HepG2 (cell line): ENCODE results near the gene SCP2. TPM values are rescaled to one million over a fixed set of nuclear protein-coding genes. Genes with fewer than 3 reads are reported as not detected.

Experiments used
- GMEB2 ChIP-seq: IDR thresholded peaks from 2 replicates; pipeline ENCODE4 v1.6.1; 2016; ENCODE audit warnings: missing biosample characterization, missing genetic modification reagents, low read depth
- HNF1A ChIP-seq, 2 experiments: sonication (generic) in 1 of 2; formaldehyde crosslinking in 1 of 2; IDR thresholded peaks; 2 replicates each; pipeline versions ENCODE4 v1.4.0 to v1.6.1; 2016 to 2020; ENCODE audit warnings: borderline replicate concordance in 1 of 2, low read depth in 1 of 2, mild to moderate bottlenecking in 1 of 2, missing genetic modification reagents in 1 of 2
- KDM6A ChIP-seq: IDR thresholded peaks from 2 replicates; pipeline ENCODE4 v1.6.1; 2016; ENCODE audit warnings: low read depth
- MBD4 ChIP-seq: IDR thresholded peaks from 2 replicates; pipeline ENCODE4 v1.6.1; 2012; ENCODE audit warnings: low read length, inconsistent platforms, borderline replicate concordance
- MTA1 ChIP-seq: sonication (generic); formaldehyde crosslinking; IDR thresholded peaks from 2 replicates; pipeline ENCODE4 v1.4.0; 2020; ENCODE audit warnings: missing genetic modification reagents, mild to moderate bottlenecking, borderline replicate concordance
- XBP1 ChIP-seq: sonication (generic); formaldehyde crosslinking; IDR thresholded peaks from 2 replicates; pipeline ENCODE4 v1.5.0; 2020; ENCODE audit warnings: missing genetic modification reagents
- ZNF512 ChIP-seq: sonication (generic); formaldehyde crosslinking; IDR thresholded peaks from 2 replicates; pipeline ENCODE4 v1.4.0; 2020; ENCODE audit warnings: mild to moderate bottlenecking, missing genetic modification reagents
- ZNF577 ChIP-seq: sonication (generic); formaldehyde crosslinking; IDR thresholded peaks from 2 replicates; pipeline ENCODE4 v1.4.0; 2020; ENCODE audit warnings: mild to moderate bottlenecking, low read depth, missing genetic modification reagents, borderline replicate concordance
- ZNF781 ChIP-seq: sonication (generic); formaldehyde crosslinking; IDR thresholded peaks from 2 replicates; pipeline ENCODE4 v1.5.1; 2020; ENCODE audit warnings: borderline replicate concordance, mild to moderate bottlenecking, missing genetic modification reagents; ENCODE audit errors: not compliant biosample characterization
- ZUFSP ChIP-seq: sonication (generic); formaldehyde crosslinking; IDR thresholded peaks from 2 replicates; pipeline ENCODE4 v1.9.0; 2021; ENCODE audit warnings: missing genetic modification reagents, mild to moderate bottlenecking, borderline replicate concordance
- polyA plus RNA-seq, 8 experiments: library from polyadenylated mRNA; depleted of rRNA in 3 of 8; stranded (reverse) in 7 of 8; unstranded in 1 of 8; fragments of >200 nt; fragmentation: Illumina TruSeq in 4 of 8; extraction: Trizol in 4 of 8; gene quantifications; 2 replicates each; pipeline versions ENCODE4 v1.2.1 to v1.2.3, GENCODE V29; 2011 to 2016; ENCODE audit warnings: low read depth in 4 of 8, missing spikeins in 1 of 8, mixed read lengths in 1 of 8; ENCODE audit not compliant: insufficient read depth in 1 of 8
- total RNA-seq, 5 experiments: library from RNA; depleted of rRNA; stranded (reverse); fragments of >200 nt; fragmentation: Illumina TruSeq; extraction: Trizol; gene quantifications; 2 replicates each; pipeline ENCODE4 v1.2.3, GENCODE V29; 2016; ENCODE audit warnings: low read depth in 1 of 5

The SCP2 gene
- total and polyA plus RNA-seq, 2 of the 13 experiments (the other 11 are each of a cell fraction or from before 2014, with no cell fraction given): 59.0 to 133 TPM

GRCh38 chr1:53079251-53079650 lies 152.2 kb downstream of the SCP2 start (continued):
- TF ChIP-seq ZUFSP (CRISPR knock-in tag) (no peak), MBD4 (no peak), KDM6A (CRISPR knock-in tag) (no peak), ZNF781 (CRISPR knock-in tag) (no peak), HNF1A (IDR thresholded peaks at IDR 0.05; ENCODE audit: low read depth) (no peak), HNF1A (CRISPR knock-in tag; IDR thresholded peaks at IDR 0.05; ENCODE audit: borderline replicate concordance) (no peak), MTA1 (CRISPR knock-in tag) (no peak), ZNF512 (CRISPR knock-in tag) (no peak), GMEB2 (CRISPR knock-in tag) (no peak), XBP1 (CRISPR knock-in tag) (no peak), ZNF577 (CRISPR knock-in tag) (no peak)
